ENCODE data around the gene SPOCK2. TPM values are rescaled to one million over a fixed set of nuclear protein-coding genes. Genes with fewer than 3 reads are reported as not detected.

The SPOCK2 gene
- total RNA-seq, 1 experiment from 2014 or later = 0.32 TPM

DNA sequence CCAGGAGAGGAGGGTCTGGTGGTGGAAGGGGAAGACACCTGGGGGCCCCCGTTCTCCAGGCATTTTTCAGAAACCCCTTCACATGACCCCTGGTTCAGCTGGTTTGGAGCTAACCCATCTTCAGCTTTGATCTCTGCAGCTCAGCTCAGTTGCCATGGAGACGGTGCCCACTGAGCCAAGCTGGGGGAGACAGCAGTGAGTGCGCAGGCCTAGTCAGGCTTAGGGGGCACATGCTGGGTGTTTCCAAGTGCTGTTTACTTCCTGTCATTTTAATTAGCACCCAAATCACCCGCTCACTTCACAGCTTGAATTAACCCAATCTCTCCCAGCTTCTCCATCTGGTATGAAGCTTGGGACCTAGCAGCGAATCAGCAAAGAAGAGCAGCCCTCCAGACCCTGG lies 9.0 kb downstream of the SPOCK2 start:
- ChIA-PET CTCF (interaction anchor here (1.6 kb wide), 1 partner anchor 31 kb away, joined by 6 read pairs; no protein-coding TSS in a partner anchor), POLR2A (ENCODE audit: low non-redundant PET) (no interaction called here)
- Histone ChIP-seq H3K27ac (ENCODE audit: low read depth, low read length, poor library complexity, severe bottlenecking) (no peak overlapping the region), H3K4me1 (ENCODE audit: insufficient read depth, low read length, poor library complexity, severe bottlenecking) (peaks cover 13% of the 10 kb centered on the region), H3K36me3 (ENCODE audit: insufficient read depth, low read length, poor library complexity, severe bottlenecking) (no peaks in the 10 kb centered on the region), H3K9me3 (ENCODE audit: low read depth, low read length, poor library complexity, severe bottlenecking) (no peaks in the 10 kb centered on the region), H3K4me3 (ENCODE audit: low read depth, low read length, poor library complexity, severe bottlenecking) (no peak overlapping the region), H3K27me3 (replicated peaks; ENCODE audit: insufficient read depth, low read depth, low read length, poor library complexity) (no peaks in the 10 kb centered on the region)
- no peak for TF ChIP-seq EZH2 (IDR thresholded peaks at IDR 0.05; ENCODE audit: borderline replicate concordance, low read depth, low read length, poor library complexity, severe bottlenecking)
- TF ChIP-seq, protein P1, sequence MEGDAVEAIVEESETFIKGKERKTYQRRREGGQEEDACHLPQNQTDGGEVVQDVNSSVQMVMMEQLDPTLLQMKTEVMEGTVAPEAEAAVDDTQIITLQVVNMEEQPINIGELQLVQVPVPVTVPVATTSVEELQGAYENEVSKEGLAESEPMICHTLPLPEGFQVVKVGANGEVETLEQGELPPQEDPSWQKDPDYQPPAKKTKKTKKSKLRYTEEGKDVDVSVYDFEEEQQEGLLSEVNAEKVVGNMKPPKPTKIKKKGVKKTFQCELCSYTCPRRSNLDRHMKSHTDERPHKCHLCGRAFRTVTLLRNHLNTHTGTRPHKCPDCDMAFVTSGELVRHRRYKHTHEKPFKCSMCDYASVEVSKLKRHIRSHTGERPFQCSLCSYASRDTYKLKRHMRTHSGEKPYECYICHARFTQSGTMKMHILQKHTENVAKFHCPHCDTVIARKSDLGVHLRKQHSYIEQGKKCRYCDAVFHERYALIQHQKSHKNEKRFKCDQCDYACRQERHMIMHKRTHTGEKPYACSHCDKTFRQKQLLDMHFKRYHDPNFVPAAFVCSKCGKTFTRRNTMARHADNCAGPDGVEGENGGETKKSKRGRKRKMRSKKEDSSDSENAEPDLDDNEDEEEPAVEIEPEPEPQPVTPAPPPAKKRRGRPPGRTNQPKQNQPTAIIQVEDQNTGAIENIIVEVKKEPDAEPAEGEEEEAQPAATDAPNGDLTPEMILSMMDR (conservative IDR thresholded peaks at IDR 0.05; ENCODE audit: low read depth, low read length) = no peak
- BruUV-seq (replicated peaks) = no TSS peak
- DNase-seq (ENCODE audit: low spot score) = peak; percentile 64
- intact Hi-C loops (cut with micrococcal nuclease; ENCODE audit: unreplicated experiment) = no loop called here

DNA sequence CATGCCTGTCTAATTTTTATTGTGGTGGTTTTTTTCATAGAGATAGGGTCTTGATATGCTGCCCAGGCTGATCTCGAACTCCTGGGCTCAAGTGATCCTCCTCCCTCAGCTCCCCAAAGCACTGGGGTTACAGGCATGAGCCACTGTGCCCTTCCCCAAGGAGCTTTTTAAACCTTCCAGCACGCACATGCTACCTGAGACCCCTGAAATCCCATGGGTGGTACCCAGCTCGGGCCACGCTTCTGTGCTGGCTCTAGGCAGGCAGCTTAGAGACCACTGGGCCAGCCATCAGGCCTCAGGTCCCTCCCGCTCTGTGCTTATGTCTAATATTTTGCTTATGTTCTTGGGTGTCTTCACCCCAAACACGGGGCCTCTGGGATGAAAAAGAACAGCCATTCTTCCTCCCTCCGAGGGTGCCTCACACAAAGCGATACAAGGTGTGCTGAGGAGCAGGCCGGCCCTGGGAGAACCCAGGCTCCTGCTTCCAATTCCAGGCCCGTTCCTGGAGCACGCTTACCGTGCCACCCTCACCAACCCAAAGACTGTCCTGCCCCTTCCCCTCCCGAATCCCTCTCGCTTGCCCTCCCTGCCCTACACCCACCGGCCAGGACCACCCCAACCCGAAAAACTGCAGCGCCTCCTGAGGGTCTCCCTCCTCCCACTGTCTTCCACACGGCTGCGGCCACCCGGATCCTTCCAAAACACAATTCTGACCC lies 10.9 kb downstream of the SPOCK2 start:
- CTCF ChIA-PET = no interaction called here
- Histone ChIP-seq H3K9me3 (ENCODE audit: low read depth, low read length, poor library complexity, severe bottlenecking) (no peaks in the 10 kb centered on the region), H3K4me1 (ENCODE audit: insufficient read depth, low read length, poor library complexity, severe bottlenecking) (peaks cover 13% of the 10 kb centered on the region), H3K27ac (ENCODE audit: low read depth, low read length, poor library complexity, severe bottlenecking) (no peak overlapping the region), H3K4me3 (ENCODE audit: low read depth, low read length, poor library complexity, severe bottlenecking) (no peak overlapping the region), H3K27me3 (replicated peaks; ENCODE audit: insufficient read depth, low read depth, low read length, poor library complexity) (no peaks in the 10 kb centered on the region), H3K36me3 (ENCODE audit: insufficient read depth, low read length, poor library complexity, severe bottlenecking) (no peaks in the 10 kb centered on the region)
- BruUV-seq (replicated peaks) = no TSS peak
- intact Hi-C loops (cut with micrococcal nuclease; ENCODE audit: unreplicated experiment) = no loop called here
- POLR2A ChIA-PET (ENCODE audit: low non-redundant PET) = no interaction called here
- DNase-seq (ENCODE audit: low spot score) = no peak
- TF ChIP-seq, protein P1 (conservative IDR thresholded peaks at IDR 0.05; ENCODE audit: low read depth, low read length) = no peak
- TF ChIP-seq EZH2 (IDR thresholded peaks at IDR 0.05; ENCODE audit: borderline replicate concordance, low read depth, low read length, poor library complexity, severe bottlenecking) = no peak

DNA sequence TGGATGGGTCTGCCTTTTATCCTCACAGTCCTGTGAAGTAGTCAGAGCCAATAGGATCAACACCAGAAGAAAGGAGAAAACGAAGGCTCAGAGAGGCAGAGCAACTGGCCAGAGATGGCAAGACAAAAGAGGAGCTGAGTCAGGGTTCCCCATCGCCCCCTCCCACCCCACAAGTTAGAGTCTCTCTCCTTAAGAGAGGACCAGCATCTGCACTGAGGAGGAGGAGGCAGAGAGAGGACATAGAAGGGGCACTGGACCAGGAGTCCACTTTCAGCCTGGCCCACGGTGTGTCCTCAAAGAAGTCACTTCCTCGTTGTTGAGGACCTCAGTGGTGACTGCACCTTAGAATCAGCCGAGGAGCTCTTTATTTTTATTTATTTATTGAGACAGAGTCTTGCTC lies 11.6 kb downstream of the SPOCK2 start:
- intact Hi-C loops (cut with micrococcal nuclease; ENCODE audit: unreplicated experiment) = no loop called here
- H3K36me3 ChIP-seq (ENCODE audit: insufficient read depth, low read length, poor library complexity, severe bottlenecking) = no peaks in the 10 kb centered on the region
- H3K4me3 ChIP-seq (ENCODE audit: low read depth, low read length, poor library complexity, severe bottlenecking) = no peak overlapping the region
- BruUV-seq (replicated peaks) = no TSS peak
- ChIA-PET CTCF (no interaction called here), POLR2A (ENCODE audit: low non-redundant PET) (no interaction called here)
- H3K27ac ChIP-seq (ENCODE audit: low read depth, low read length, poor library complexity, severe bottlenecking) = no peak overlapping the region
- H3K4me1 ChIP-seq (ENCODE audit: insufficient read depth, low read length, poor library complexity, severe bottlenecking) = peaks cover 13% of the 10 kb centered on the region
- TF ChIP-seq, protein P1 (conservative IDR thresholded peaks at IDR 0.05; ENCODE audit: low read depth, low read length) = no peak
- TF ChIP-seq EZH2 (IDR thresholded peaks at IDR 0.05; ENCODE audit: borderline replicate concordance, low read depth, low read length, poor library complexity, severe bottlenecking) = no peak
- no peaks in the 10 kb centered on the region for H3K9me3 ChIP-seq (ENCODE audit: low read depth, low read length, poor library complexity, severe bottlenecking)
- no peak for DNase-seq (ENCODE audit: low spot score)
- H3K27me3 ChIP-seq (replicated peaks; ENCODE audit: insufficient read depth, low read depth, low read length, poor library complexity) = no peaks in the 10 kb centered on the region
